ENCODE measurements around the gene TAS2R5. TPM values are rescaled to one million over a fixed set of nuclear protein-coding genes. Genes with fewer than 3 reads are reported as not detected.

The TAS2R5 gene
- total RNA-seq, 1 experiment from 2014 or later, result 0.90 TPM

GRCh38 chr7:141840708-141841107 is 50.7 kb downstream of the TAS2R5 start (continued):
- TF ChIP-seq ESRRA (CRISPR knock-in tag; IDR thresholded peaks at IDR 0.05; ENCODE audit: borderline replicate concordance) (no peak), SP1 (CRISPR knock-in tag; conservative IDR thresholded peaks at IDR 0.05) (no peak), CTCF (IDR thresholded peaks at IDR 0.05) (no peak)

Other genes starting within 250 kb of the TAS2R5 start
- 32.2 to 43.0 TPM (median 37.4 TPM) in 3 replicates for gene AGK, start 238.8 kb upstream of the TAS2R5 start, total RNA-seq (2021)
- gene DENND11, start 88.1 kb upstream of the TAS2R5 start, total RNA-seq (2021), result 20.6 to 22.1 TPM (median 20.8 TPM) in 3 replicates
- 0.04 to 0.07 TPM in 2 of 3 replicates, not detected in the other for gene WEE2, start 81.9 kb upstream of the TAS2R5 start, total RNA-seq (2021)
- gene SSBP1, start 51.9 kb upstream of the TAS2R5 start, total RNA-seq (2021), result 221 to 245 TPM (median 222 TPM) in 3 replicates
- 0.71 to 1.5 TPM (median 1.2 TPM) in 3 replicates for gene TAS2R3, start 26.1 kb upstream of the TAS2R5 start, total RNA-seq (2021)
- 0.41 to 1.1 TPM (median 0.72 TPM) in 3 replicates for gene TAS2R4, start 13.5 kb upstream of the TAS2R5 start, total RNA-seq (2021)
- gene PRSS37, start 51.3 kb downstream of the TAS2R5 start, total RNA-seq (2021), result not detected in 3 replicates
- gene OR9A4, start 126.2 kb downstream of the TAS2R5 start, total RNA-seq (2021), result not detected in 3 replicates
- gene CLEC5A, start 156.8 kb downstream of the TAS2R5 start, total RNA-seq (2021), result not detected in 3 replicates
- gene TAS2R38, start 183.6 kb downstream of the TAS2R5 start, total RNA-seq (2021), result 0.16 to 0.23 TPM in 2 of 3 replicates, not detected in the other
- 0.14 to 0.16 TPM (median 0.15 TPM) in 3 replicates for gene MGAM, start 205.7 kb downstream of the TAS2R5 start, total RNA-seq (2021)

Measured in WTC11 (cell line).